ENCODE data around the gene POLA2. TPM values are rescaled to one million over a fixed set of nuclear protein-coding genes. Genes with fewer than 3 reads are reported as not detected.

The POLA2 gene, protein sequence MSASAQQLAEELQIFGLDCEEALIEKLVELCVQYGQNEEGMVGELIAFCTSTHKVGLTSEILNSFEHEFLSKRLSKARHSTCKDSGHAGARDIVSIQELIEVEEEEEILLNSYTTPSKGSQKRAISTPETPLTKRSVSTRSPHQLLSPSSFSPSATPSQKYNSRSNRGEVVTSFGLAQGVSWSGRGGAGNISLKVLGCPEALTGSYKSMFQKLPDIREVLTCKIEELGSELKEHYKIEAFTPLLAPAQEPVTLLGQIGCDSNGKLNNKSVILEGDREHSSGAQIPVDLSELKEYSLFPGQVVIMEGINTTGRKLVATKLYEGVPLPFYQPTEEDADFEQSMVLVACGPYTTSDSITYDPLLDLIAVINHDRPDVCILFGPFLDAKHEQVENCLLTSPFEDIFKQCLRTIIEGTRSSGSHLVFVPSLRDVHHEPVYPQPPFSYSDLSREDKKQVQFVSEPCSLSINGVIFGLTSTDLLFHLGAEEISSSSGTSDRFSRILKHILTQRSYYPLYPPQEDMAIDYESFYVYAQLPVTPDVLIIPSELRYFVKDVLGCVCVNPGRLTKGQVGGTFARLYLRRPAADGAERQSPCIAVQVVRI
- 6.7 and 28.8 TPM in 2 replicates for total RNA-seq

DNA sequence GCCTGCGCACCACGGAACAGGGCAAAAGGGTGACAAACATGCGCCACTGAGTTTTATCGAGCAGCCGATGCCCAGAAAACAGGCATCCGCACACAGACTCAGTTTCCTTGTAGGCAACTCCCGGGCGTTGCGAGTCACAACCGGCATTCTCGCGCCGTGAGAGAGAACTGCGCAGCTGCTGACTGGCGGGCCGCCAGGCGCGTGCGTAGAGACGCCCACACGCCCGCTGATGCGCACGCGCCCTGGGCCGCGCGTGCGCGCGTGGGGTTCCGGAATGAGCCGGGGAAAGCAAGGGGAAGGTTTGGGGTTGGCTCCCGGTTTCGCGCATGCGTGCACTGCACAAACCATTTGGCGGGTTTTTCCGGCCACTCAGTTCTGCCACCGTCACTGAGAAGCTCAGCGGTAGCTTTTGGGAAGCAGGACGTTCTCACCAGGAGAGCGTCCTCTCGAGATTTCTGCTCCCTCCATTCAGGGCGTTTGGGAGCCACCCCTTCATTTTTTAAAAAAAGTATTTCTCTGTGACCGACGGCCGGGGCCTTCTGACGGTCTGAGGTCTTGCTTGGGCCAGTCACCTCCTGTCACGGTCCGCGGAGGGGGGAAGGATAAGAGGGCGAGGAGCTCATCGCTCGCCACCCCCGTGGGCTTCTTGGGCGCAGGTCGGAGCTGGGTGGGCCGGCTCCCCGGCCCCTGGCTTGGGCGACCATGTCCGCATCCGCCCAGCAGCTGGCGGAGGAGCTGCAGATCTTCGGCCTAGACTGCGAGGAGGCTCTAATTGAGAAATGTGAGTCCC, at the start of gene POLA2:
TSS of gene POLA2 (plus strand) at position 372 of the 790 bp plus-strand sequence. CDS start at position 703, 331 bp downstream.

DNA sequence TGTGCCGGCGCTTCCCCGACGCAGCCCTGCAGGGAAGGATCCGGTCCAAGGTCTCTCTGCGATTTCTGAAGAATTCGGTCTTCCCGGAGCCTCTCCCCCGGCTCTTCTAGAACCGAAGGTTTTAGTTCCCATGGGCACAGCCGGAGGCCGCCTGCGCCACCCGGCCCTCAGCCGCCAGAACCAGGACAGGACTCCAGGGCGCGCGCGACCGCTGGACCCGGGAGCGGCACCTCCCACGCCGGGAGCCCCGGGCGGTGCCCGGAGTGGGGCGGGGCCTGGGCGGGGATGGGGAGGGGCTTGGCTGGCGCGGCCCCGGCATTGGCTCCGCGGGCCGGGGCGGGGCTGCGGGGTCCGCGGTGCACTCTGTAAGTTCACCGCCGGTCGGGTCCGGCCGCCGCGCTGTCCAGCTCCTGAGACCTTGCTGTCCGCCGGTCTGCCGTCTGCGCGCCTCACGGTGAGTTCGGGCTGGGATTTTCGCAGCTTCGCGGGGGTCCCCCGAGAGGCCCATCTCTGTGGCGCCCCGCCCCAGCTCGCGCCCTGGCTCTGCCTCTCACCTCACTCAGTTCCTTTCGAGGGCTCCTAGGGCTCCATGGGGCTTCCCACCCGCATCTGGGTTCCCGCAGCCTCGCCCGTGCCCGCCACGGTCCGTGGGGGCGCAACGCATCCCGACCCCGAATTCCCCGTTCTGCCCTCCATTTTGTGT, 52.9 kb downstream of the POLA2 start, which contains the start of gene CDC42EP2:
TSS of gene CDC42EP2 (plus strand) at position 366 of the 703 bp plus-strand sequence. CDS start 6,033 bp downstream, outside the sequence.

Other genes with a start within 250 kb of the POLA2 start
- gene ARL2, start 247.8 kb upstream of the POLA2 start, total RNA-seq, result 183 and 212 TPM in 2 replicates
- gene SNX15, start 234.5 kb upstream of the POLA2 start, total RNA-seq, result 18.9 and 25.1 TPM in 2 replicates
- 20.3 and 39.6 TPM in 2 replicates for gene SAC3D1, start 220.8 kb upstream of the POLA2 start, total RNA-seq
- gene NAALADL1, start 203.4 kb upstream of the POLA2 start, total RNA-seq, result 18.1 and 36.8 TPM in 2 replicates
- gene CDCA5, start 177.9 kb upstream of the POLA2 start, total RNA-seq, result 2.8 and 31.4 TPM in 2 replicates
- 67.4 and 68.3 TPM in 2 replicates for gene ZFPL1, start 177.7 kb upstream of the POLA2 start, total RNA-seq
- 162 and 269 TPM in 2 replicates for gene VPS51, start 165.7 kb upstream of the POLA2 start, total RNA-seq
- 33.1 and 114 TPM in 2 replicates for gene TM7SF2, start 150.1 kb upstream of the POLA2 start, total RNA-seq
- gene ZNHIT2, start 144.3 kb upstream of the POLA2 start, total RNA-seq, result 20.2 and 20.5 TPM in 2 replicates
- gene FAU, start 139.8 kb upstream of the POLA2 start, total RNA-seq, result 376 and 394 TPM in 2 replicates
- gene MRPL49, start 139.6 kb upstream of the POLA2 start, total RNA-seq, result 56.3 and 84.7 TPM in 2 replicates
- gene SYVN1, start 127.4 kb upstream of the POLA2 start, total RNA-seq, result 19.7 and 21.0 TPM in 2 replicates
- not detected in 2 replicates for gene SPDYC, start 91.7 kb upstream of the POLA2 start, total RNA-seq
- gene CAPN1, start 80.0 kb upstream of the POLA2 start, total RNA-seq, result 327 and 383 TPM in 2 replicates
- gene CDC42EP2, start 52.9 kb downstream of the POLA2 start, total RNA-seq, result 19.9 and 24.8 TPM in 2 replicates
- 37.2 and 41.3 TPM in 2 replicates for gene DPF2, start 71.9 kb downstream of the POLA2 start, total RNA-seq
- gene TIGD3, start 92.8 kb downstream of the POLA2 start, total RNA-seq, result 0.25 and 0.33 TPM in 2 replicates
- gene SLC25A45, start 120.7 kb downstream of the POLA2 start, total RNA-seq, result 0.98 and 1.8 TPM in 2 replicates
- 37.6 and 41.9 TPM in 2 replicates for gene FRMD8, start 124.7 kb downstream of the POLA2 start, total RNA-seq
- gene NEAT1, start 160.8 kb downstream of the POLA2 start, total RNA-seq, result 16.5 and 75.2 TPM in 2 replicates
- gene MALAT1, start 237.1 kb downstream of the POLA2 start, total RNA-seq, result 629 and 944 TPM in 2 replicates